ENCODE measurements around the gene PPP4R4.

Gene PPP4R4

DNA sequence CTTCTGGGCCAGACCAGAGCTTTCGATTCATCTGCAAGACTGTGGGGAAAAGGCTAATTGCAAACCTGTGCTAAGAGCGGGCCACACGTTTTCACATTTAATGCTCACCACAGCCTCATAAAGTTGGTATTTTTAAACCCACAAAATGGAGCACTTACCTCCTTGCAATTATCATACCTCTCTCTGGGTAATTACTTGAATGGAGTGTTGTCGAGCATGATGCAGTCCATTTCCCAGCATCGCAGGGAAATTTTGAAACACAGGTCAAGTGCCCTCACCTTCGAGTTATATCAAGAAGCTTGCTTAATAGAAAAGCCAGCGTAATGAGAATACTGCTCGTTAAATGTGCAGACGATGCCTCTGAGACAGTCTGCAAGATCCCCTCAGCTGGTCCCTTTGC, 35.9 kb upstream of the PPP4R4 start:
- TF ChIP-seq, protein P1, sequence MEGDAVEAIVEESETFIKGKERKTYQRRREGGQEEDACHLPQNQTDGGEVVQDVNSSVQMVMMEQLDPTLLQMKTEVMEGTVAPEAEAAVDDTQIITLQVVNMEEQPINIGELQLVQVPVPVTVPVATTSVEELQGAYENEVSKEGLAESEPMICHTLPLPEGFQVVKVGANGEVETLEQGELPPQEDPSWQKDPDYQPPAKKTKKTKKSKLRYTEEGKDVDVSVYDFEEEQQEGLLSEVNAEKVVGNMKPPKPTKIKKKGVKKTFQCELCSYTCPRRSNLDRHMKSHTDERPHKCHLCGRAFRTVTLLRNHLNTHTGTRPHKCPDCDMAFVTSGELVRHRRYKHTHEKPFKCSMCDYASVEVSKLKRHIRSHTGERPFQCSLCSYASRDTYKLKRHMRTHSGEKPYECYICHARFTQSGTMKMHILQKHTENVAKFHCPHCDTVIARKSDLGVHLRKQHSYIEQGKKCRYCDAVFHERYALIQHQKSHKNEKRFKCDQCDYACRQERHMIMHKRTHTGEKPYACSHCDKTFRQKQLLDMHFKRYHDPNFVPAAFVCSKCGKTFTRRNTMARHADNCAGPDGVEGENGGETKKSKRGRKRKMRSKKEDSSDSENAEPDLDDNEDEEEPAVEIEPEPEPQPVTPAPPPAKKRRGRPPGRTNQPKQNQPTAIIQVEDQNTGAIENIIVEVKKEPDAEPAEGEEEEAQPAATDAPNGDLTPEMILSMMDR (IDR thresholded peaks at IDR 0.05; ENCODE audit: low read length, missing control alignments), result no peak
- DNase-seq (ENCODE audit: low read depth), result no peak

DNA sequence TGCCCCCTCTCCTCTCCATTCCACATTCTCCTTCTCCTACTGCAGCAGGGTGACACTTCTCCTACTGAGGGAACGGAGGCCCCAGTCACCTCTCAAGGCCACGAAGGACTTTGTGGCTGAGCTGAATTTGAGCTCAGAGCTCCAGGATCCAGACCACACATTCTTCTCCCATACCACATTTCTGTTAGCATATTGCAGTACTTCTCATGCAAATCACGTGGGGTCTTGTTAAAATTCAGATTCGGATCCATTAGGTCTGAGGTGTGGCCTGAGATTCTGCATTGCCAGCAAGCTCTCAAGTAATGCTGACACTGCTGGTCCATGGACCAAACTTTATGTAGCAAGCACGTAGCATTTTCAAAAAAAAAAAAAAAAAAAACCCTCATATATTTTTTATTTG, 35.1 kb upstream of the PPP4R4 start:
- TF ChIP-seq, protein P1 (IDR thresholded peaks at IDR 0.05; ENCODE audit: low read length, missing control alignments), result no peak
- DNase-seq (ENCODE audit: low read depth), result no peak
- H3K4me3 ChIP-seq (replicated peaks; ENCODE audit: low read depth, low read length), result no peak overlapping the region

More for the DNA sequence above, 35.9 kb upstream of the PPP4R4 start:
- H3K4me3 ChIP-seq (replicated peaks; ENCODE audit: low read depth, low read length), result no peak overlapping the region

DNA sequence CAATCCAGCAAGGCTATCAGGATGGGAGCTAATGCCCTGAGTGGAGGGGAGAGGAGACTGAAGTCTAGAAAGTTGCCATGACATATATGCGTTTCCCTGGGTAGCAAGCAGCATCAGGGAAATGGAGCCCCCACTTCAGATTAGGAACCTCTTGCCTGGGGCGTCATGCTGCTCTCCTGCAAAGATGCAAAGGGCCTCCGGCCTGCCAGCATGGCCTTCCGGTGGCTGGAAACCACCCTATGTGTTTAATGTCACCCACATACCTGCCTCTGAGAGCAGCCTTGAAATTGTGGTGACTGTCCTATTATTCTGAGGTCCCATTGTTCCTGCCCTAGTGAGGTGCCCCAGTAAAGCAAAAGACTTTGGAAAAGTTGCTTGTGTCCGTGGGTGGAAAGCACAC, 34.7 kb upstream of the PPP4R4 start:
- TF ChIP-seq, protein P1 (IDR thresholded peaks at IDR 0.05; ENCODE audit: low read length, missing control alignments), result no peak
- no peak for DNase-seq (ENCODE audit: low read depth)
- H3K4me3 ChIP-seq (replicated peaks; ENCODE audit: low read depth, low read length), result no peak overlapping the region

DNA sequence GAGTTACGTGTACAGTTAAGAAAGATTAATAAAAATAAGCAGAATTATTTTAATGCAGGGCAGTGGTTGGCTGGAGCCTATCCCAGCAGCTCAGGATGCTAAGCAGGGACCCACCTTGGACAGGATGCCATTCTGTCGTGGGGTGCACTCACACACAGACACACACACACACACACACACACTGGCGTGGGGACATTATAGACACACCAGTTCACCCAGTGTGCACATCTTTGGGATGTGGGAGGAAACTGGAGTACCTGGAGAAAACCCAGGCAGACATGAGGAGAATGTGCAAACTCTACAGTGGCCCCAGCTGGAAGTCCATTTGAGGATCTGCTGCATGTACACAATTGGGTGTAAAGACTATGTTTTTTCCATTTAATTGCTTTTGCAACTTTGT, 31.9 kb upstream of the PPP4R4 start:
- TF ChIP-seq, protein P1 (IDR thresholded peaks at IDR 0.05; ENCODE audit: low read length, missing control alignments), result no peak
- H3K4me3 ChIP-seq (replicated peaks; ENCODE audit: low read depth, low read length), result no peak overlapping the region
- no peak for DNase-seq (ENCODE audit: low read depth)

DNA sequence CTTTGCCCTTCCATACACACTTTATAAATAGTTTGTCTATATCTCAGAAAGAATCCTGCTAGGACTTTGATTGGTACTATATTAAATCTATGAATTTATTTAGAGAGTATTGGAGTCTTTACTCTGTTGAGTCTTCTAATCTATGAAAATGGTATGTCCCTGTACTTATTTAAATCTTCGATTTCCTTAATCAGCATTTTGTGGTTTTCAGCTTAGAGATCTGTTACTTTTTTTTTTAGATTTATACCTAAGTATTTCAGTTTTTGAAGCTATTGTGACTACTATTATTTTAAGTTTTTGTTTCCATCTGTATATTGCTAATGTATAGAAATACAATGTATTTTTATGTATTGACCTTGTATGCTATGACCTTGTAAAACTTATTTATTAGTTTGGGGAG, 31.3 kb upstream of the PPP4R4 start:
- TF ChIP-seq, protein P1 (IDR thresholded peaks at IDR 0.05; ENCODE audit: low read length, missing control alignments), result no peak
- no peak overlapping the region for H3K4me3 ChIP-seq (replicated peaks; ENCODE audit: low read depth, low read length)
- DNase-seq (ENCODE audit: low read depth), result no peak

DNA sequence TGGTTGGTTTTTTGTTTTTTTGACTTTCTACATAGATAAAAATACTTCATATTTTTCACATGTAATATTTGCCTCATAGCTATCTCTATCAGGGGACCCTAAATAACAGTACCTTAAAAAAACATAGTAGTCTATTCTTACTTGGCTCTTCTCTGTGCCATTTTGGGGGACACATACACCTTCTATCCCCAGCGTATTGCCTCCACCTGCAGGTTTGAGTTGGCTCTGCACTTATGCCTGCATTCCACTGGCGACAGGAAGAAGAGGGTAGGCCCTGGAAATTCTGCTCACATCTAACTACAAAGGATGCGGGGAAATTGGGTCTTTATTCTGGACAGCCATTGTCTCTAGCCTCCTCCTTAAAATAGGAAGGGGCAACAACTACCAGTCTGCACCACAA, 30.9 kb upstream of the PPP4R4 start:
- DNase-seq (ENCODE audit: low read depth), result no peak
- H3K4me3 ChIP-seq (replicated peaks; ENCODE audit: low read depth, low read length), result no peak overlapping the region
- TF ChIP-seq, protein P1 (IDR thresholded peaks at IDR 0.05; ENCODE audit: low read length, missing control alignments), result peak; percentile 37

DNA sequence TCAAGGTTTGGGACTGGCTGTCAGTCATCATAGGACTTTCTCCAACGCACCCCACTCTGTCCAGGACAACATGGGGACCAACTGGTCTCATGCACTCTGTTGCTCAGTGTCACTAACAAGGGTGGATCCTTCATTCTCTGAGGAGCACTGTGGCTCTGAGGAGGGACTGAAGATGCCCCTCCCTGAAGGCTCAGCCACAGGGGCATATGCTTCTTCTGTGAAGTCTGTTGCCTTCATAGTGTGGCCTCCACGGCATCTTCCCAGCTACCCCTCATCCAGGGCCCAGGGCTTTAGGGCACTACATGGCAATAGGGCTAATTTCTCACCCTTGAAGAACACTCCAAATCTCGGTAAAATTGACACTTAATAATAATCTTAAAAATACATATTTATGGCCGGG, 30.4 kb upstream of the PPP4R4 start:
- no peak for DNase-seq (ENCODE audit: low read depth)
- TF ChIP-seq, protein P1 (IDR thresholded peaks at IDR 0.05; ENCODE audit: low read length, missing control alignments), result no peak
- no peak overlapping the region for H3K4me3 ChIP-seq (replicated peaks; ENCODE audit: low read depth, low read length)
